ENCODE data around the gene USP43. TPM values are rescaled to one million over a fixed set of nuclear protein-coding genes. Genes with fewer than 3 reads are reported as not detected.

USP43 gene
- polyA plus RNA-seq, 1 donor (not counting 4 experiments of a cell fraction or from before 2014, with no cell fraction given), result 2.2 TPM

DNA sequence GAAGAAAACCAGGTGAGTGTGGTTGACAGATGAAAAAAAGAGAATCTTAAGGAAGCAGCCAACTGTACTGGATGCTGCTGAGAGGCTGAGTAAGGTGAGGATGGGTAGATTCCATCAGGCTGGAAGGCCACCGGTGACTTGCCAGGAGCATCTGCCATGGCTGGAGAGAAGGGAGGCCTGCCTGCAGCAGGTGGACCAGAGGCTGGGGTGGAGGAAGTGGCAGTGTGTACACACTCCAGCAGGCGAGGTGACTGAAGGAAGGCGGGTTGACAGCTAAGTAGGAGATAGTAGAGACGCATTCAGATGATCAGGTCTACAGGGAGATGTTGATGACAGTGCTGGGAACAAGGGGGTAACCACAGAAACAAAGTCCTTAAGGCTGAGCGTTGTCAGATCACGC is 69.5 kb downstream of the USP43 start:
- TF ChIP-seq EZH2 (IDR thresholded peaks at IDR 0.05; ENCODE audit: low read length), result no peak
- TF ChIP-seq, protein P1, sequence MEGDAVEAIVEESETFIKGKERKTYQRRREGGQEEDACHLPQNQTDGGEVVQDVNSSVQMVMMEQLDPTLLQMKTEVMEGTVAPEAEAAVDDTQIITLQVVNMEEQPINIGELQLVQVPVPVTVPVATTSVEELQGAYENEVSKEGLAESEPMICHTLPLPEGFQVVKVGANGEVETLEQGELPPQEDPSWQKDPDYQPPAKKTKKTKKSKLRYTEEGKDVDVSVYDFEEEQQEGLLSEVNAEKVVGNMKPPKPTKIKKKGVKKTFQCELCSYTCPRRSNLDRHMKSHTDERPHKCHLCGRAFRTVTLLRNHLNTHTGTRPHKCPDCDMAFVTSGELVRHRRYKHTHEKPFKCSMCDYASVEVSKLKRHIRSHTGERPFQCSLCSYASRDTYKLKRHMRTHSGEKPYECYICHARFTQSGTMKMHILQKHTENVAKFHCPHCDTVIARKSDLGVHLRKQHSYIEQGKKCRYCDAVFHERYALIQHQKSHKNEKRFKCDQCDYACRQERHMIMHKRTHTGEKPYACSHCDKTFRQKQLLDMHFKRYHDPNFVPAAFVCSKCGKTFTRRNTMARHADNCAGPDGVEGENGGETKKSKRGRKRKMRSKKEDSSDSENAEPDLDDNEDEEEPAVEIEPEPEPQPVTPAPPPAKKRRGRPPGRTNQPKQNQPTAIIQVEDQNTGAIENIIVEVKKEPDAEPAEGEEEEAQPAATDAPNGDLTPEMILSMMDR (optimal IDR thresholded peaks at IDR 0.05 in 1 of 3, IDR thresholded peaks at IDR 0.05 in 1 of 3, conservative IDR thresholded peaks at IDR 0.05 in 1 of 3; ENCODE audit: extremely low read depth in 1 of 3, insufficient read depth in 2 of 3, low read length in 3 of 3), result no peak
- Histone ChIP-seq H4K20me1 (ENCODE audit: control insufficient read depth, extremely low read depth, insufficient read depth, low read length) (no peaks in the 10 kb centered on the region), H3K4me1 (ENCODE audit: control insufficient read depth, extremely low read depth, insufficient read depth, low read length) (no peaks in the 10 kb centered on the region), H3K9me3 (ENCODE audit: control insufficient read depth, low read depth, low read length) (no peaks in the 10 kb centered on the region), H3K4me2 (ENCODE audit: control insufficient read depth, extremely low read depth, insufficient read depth, low read depth, low read length) (no peak overlapping the region), H3K79me2 (ENCODE audit: control insufficient read depth, insufficient read depth, low read length) (no peaks in the 10 kb centered on the region), H3K9me1 (ENCODE audit: control insufficient read depth, extremely low read depth, insufficient read depth, low read length) (no peaks in the 10 kb centered on the region), H3K4me3 (ENCODE audit: control insufficient read depth in 2 of 3, extremely low read depth in 1 of 3, insufficient read depth in 2 of 3, low read depth in 1 of 3, low read length in 3 of 3) (no peak overlapping the region), H3K36me3 (ENCODE audit: control insufficient read depth in 2 of 2, extremely low read depth in 1 of 2, insufficient read depth in 2 of 2, low read length in 2 of 2) (peaks cover 4 to 8% of the 10 kb centered on the region in 2 experiments), H3K27ac (ENCODE audit: control insufficient read depth, insufficient read depth, low read length) (no peak overlapping the region), H2AFZ (ENCODE audit: control insufficient read depth, low read length) (no peak overlapping the region), H3K9ac (ENCODE audit: control insufficient read depth, extremely low read depth, insufficient read depth, low read length) (no peak overlapping the region), H3K27me3 (ENCODE audit: control insufficient read depth, extremely low read depth, insufficient read depth, low read length) (no peaks in the 10 kb centered on the region)
- dilution Hi-C loops (cut with MboI; ENCODE audit: extremely low pct_ligation_motif_present, low sequenced_read_pairs), result no loop called here
- FAIRE-seq, result no peak
- no peak for DNase-seq (ENCODE audit: low read depth, low spot score)

DNA sequence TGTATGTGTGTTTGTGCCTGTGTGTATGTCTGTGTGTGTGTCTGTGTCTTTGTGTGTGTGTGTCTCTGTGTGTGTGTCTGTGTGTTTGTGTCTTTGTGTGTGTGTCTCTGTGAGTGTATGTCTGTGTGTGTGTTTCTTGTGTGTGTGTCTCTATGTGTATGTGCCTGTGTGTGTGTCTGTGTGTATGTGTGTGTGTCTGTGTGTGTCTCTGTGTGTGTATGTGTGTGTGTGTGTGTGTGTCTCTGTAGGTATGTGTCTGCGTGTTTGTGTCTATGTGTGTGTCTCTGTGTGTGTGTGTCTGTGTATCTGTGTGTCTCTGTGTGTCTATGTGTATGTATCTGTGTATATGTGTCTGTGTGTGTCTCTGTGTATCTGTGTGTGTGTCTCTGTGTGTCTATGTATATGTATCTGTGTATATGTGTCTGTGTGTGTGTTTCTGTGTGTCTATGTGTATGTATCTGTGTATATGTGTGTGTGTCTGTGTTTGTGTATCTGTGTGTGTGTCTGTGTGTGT is 70.2 kb downstream of the USP43 start:
- H3K4me2 ChIP-seq (ENCODE audit: control insufficient read depth, extremely low read depth, insufficient read depth, low read depth, low read length), result no peak overlapping the region
- no peaks in the 10 kb centered on the region for H3K79me2 ChIP-seq (ENCODE audit: control insufficient read depth, insufficient read depth, low read length)
- no peaks in the 10 kb centered on the region for H3K27me3 ChIP-seq (ENCODE audit: control insufficient read depth, extremely low read depth, insufficient read depth, low read length)
- no peak for DNase-seq (ENCODE audit: low read depth, low spot score)
- peak; percentile 39 for FAIRE-seq
- no peak overlapping the region for H2AFZ ChIP-seq (ENCODE audit: control insufficient read depth, low read length)
- H3K9me3 ChIP-seq (ENCODE audit: control insufficient read depth, low read depth, low read length), result no peaks in the 10 kb centered on the region
- H4K20me1 ChIP-seq (ENCODE audit: control insufficient read depth, extremely low read depth, insufficient read depth, low read length), result no peaks in the 10 kb centered on the region
- dilution Hi-C loops (cut with MboI; ENCODE audit: extremely low pct_ligation_motif_present, low sequenced_read_pairs), result no loop called here
- peaks cover 0 to 8% of the 10 kb centered on the region in 2 experiments for H3K36me3 ChIP-seq (ENCODE audit: control insufficient read depth in 2 of 2, extremely low read depth in 1 of 2, insufficient read depth in 2 of 2, low read length in 2 of 2)
- no peak overlapping the region for H3K4me3 ChIP-seq (ENCODE audit: control insufficient read depth in 2 of 3, extremely low read depth in 1 of 3, insufficient read depth in 2 of 3, low read depth in 1 of 3, low read length in 3 of 3)
- H3K27ac ChIP-seq (ENCODE audit: control insufficient read depth, insufficient read depth, low read length), result no peak overlapping the region
- no peak overlapping the region for H3K9ac ChIP-seq (ENCODE audit: control insufficient read depth, extremely low read depth, insufficient read depth, low read length)
- H3K9me1 ChIP-seq (ENCODE audit: control insufficient read depth, extremely low read depth, insufficient read depth, low read length), result no peaks in the 10 kb centered on the region
- no peak for TF ChIP-seq EZH2 (IDR thresholded peaks at IDR 0.05; ENCODE audit: low read length)
- TF ChIP-seq, protein P1 (optimal IDR thresholded peaks at IDR 0.05 in 1 of 3, IDR thresholded peaks at IDR 0.05 in 1 of 3, conservative IDR thresholded peaks at IDR 0.05 in 1 of 3; ENCODE audit: extremely low read depth in 1 of 3, insufficient read depth in 2 of 3, low read length in 3 of 3), result no peak
- no peaks in the 10 kb centered on the region for H3K4me1 ChIP-seq (ENCODE audit: control insufficient read depth, extremely low read depth, insufficient read depth, low read length)

Data from keratinocyte (primary cell).